Stimulated activated naive CD8-positive, alpha-beta T cell treated with anti-CD3 and anti-CD28 coated beads, Interleukin-15, amount 100 ng/mL, for 72 hours (primary cell): ENCODE results near the gene MRPL23.
A peak's percentile ranks its signal among the peaks of the same experiment; 100 is the strongest.

Source experiments
- ATAC-seq: fragments of 150-1000 bp; cut with Tn5 transposase; 2 replicates; pipeline ENCODE4 v1.10.0; 2021; ENCODE audit warnings: mild to moderate bottlenecking, moderate library complexity
- DNase-seq, 2 donors: peaks; one replicate each; pipeline ENCODE4 v3.0.0; 2021 to 2022
- H3K27ac Mint-ChIP-seq, 2 donors: one replicate each; pipeline ENCODE4 v1.8.0; 2022; ENCODE audit warnings: mild to moderate bottlenecking in 2 of 2, mixed read lengths in 2 of 2, moderate library complexity in 2 of 2
- H3K27me3 Mint-ChIP-seq: one replicate; pipeline ENCODE4 v1.8.0; 2022; ENCODE audit warnings: mixed read lengths
- H3K4me1 Mint-ChIP-seq: one replicate; pipeline ENCODE4 v1.8.0; 2022; ENCODE audit warnings: mild to moderate bottlenecking, mixed read lengths
- H3K4me3 Mint-ChIP-seq, 2 donors: one replicate each; pipeline ENCODE4 v1.8.0; 2022; ENCODE audit warnings: mild to moderate bottlenecking in 2 of 2, mixed read lengths in 2 of 2, moderate library complexity in 1 of 2
- H3K9me3 Mint-ChIP-seq, 2 donors: one replicate each; pipeline ENCODE4 v1.8.0; 2022; ENCODE audit warnings: mixed read lengths in 2 of 2

Gene MRPL23

GRCh38 chr11:1946812-1947484 is at the start of gene MRPL23:
TSS of gene MRPL23 (plus strand) at chr11:1947332. CDS start at chr11:1947363, 31 bp downstream.
- Mint-ChIP-seq H3K4me3 (no peak within 1 kb of the TSS), H3K9me3 (no peaks in the 10 kb centered on the region), H3K27me3 (no peaks in the 10 kb centered on the region), H3K27ac (no peak within 1 kb of the TSS), H3K4me1 (no peaks in the 10 kb centered on the region)
- ATAC-seq, result peak; percentile 87
- DNase-seq, result peak in 1 of 2 donors; percentile 40

- Mint-ChIP-seq H3K27me3 (peaks cover 22% of the 10 kb centered on the region), H3K27ac (no peak overlapping the region), H3K9me3 (no peaks in the 10 kb centered on the region), H3K4me1 (peaks cover 6% of the 10 kb centered on the region), H3K4me3 (no peak overlapping the region)
- ATAC-seq, result no peak
- DNase-seq, result no peak
These were observed 48.0 kb upstream of the MRPL23 start for GRCh38 chr11:1899090-1899489.

GRCh38 chr11:1899686-1900085 is 47.4 kb upstream of the MRPL23 start:
- no peak overlapping the region for H3K4me3 Mint-ChIP-seq
- H3K27ac Mint-ChIP-seq, result no peak overlapping the region
- no peaks in the 10 kb centered on the region for H3K9me3 Mint-ChIP-seq
- peaks cover 6% of the 10 kb centered on the region for H3K4me1 Mint-ChIP-seq
- no peak for ATAC-seq
- no peak for DNase-seq
- peaks cover 22% of the 10 kb centered on the region for H3K27me3 Mint-ChIP-seq

GRCh38 chr11:1906181-1906580 is 41.0 kb upstream of the MRPL23 start:
- DNase-seq (no peak), ATAC-seq (no peak)
- H3K4me1 Mint-ChIP-seq, result no peaks in the 10 kb centered on the region
- H3K27me3 Mint-ChIP-seq, result peaks cover 6% of the 10 kb centered on the region
- no peaks in the 10 kb centered on the region for H3K9me3 Mint-ChIP-seq
- H3K4me3 Mint-ChIP-seq, result no peak overlapping the region
- no peak overlapping the region for H3K27ac Mint-ChIP-seq

GRCh38 chr11:1906611-1907423 is 40.3 kb upstream of the MRPL23 start:
- DNase-seq (no peak), ATAC-seq (no peak)
- Mint-ChIP-seq H3K27me3 (peaks cover 6% of the 10 kb centered on the region), H3K4me3 (no peak overlapping the region), H3K27ac (no peak overlapping the region), H3K9me3 (no peaks in the 10 kb centered on the region), H3K4me1 (no peaks in the 10 kb centered on the region)

- H3K27ac Mint-ChIP-seq, result no peak overlapping the region
- H3K4me1 Mint-ChIP-seq, result no peaks in the 10 kb centered on the region
- ATAC-seq, result no peak
These were observed 38.5 kb upstream of the MRPL23 start for GRCh38 chr11:1908618-1909017.

GRCh38 chr11:1909524-1909923 is 37.6 kb upstream of the MRPL23 start:
- Mint-ChIP-seq H3K27ac (no peak overlapping the region), H3K9me3 (no peaks in the 10 kb centered on the region), H3K27me3 (peaks cover 6% of the 10 kb centered on the region), H3K4me1 (no peaks in the 10 kb centered on the region), H3K4me3 (no peak overlapping the region)
- DNase-seq, result no peak
- no peak for ATAC-seq

More at GRCh38 chr11:1908618-1909017, 38.5 kb upstream of the MRPL23 start:
- Mint-ChIP-seq H3K9me3 (no peaks in the 10 kb centered on the region), H3K27me3 (peaks cover 6% of the 10 kb centered on the region), H3K4me3 (no peak overlapping the region)
- DNase-seq, result no peak

- Mint-ChIP-seq H3K27ac (no peak overlapping the region), H3K9me3 (peaks cover 6 to 7% of the 10 kb centered on the region in 2 donors), H3K27me3 (no peaks in the 10 kb centered on the region), H3K4me3 (no peak overlapping the region), H3K4me1 (peaks cover 23% of the 10 kb centered on the region)
- DNase-seq (no peak), ATAC-seq (no peak)
These were observed 34.7 kb upstream of the MRPL23 start for GRCh38 chr11:1912289-1912878.

GRCh38 chr11:1913271-1914060 is 33.7 kb upstream of the MRPL23 start:
- H3K4me1 Mint-ChIP-seq, result peaks cover 23% of the 10 kb centered on the region
- H3K27ac Mint-ChIP-seq, result no peak overlapping the region
- no peak overlapping the region for H3K4me3 Mint-ChIP-seq
- no peak for ATAC-seq
- H3K27me3 Mint-ChIP-seq, result no peaks in the 10 kb centered on the region
- H3K9me3 Mint-ChIP-seq, result peaks cover 6 to 7% of the 10 kb centered on the region in 2 donors
- DNase-seq, result no peak

GRCh38 chr11:1915795-1916131 is 31.4 kb upstream of the MRPL23 start:
- no peak for ATAC-seq
- Mint-ChIP-seq H3K9me3 (peaks cover 6 to 7% of the 10 kb centered on the region in 2 donors), H3K27me3 (no peaks in the 10 kb centered on the region), H3K27ac (peak overlapping the region in 1 of 2 donors; percentile 2), H3K4me3 (no peak overlapping the region), H3K4me1 (peaks cover 29% of the 10 kb centered on the region)
- DNase-seq, result no peak

- H3K4me3 Mint-ChIP-seq, result no peak overlapping the region
- DNase-seq (peak in 1 of 2 donors; percentile 33), ATAC-seq (peak; percentile 61)
- no peaks in the 10 kb centered on the region for H3K27me3 Mint-ChIP-seq
- H3K4me1 Mint-ChIP-seq, result peaks cover 29% of the 10 kb centered on the region
- peak overlapping the region in 1 of 2 donors; percentile 51 for H3K27ac Mint-ChIP-seq
- H3K9me3 Mint-ChIP-seq, result peaks cover 6 to 7% of the 10 kb centered on the region in 2 donors
These were observed 30.8 kb upstream of the MRPL23 start for GRCh38 chr11:1916132-1916985.

- Mint-ChIP-seq H3K4me3 (no peak overlapping the region), H3K4me1 (peaks cover 29% of the 10 kb centered on the region), H3K9me3 (peaks cover 6 to 7% of the 10 kb centered on the region in 2 donors), H3K27me3 (no peaks in the 10 kb centered on the region), H3K27ac (peak overlapping the region in 1 of 2 donors; percentile 14)
- peak in 1 of 2 donors; percentile 27 for DNase-seq
- ATAC-seq, result peak; percentile 19
These were observed 30.1 kb upstream of the MRPL23 start for GRCh38 chr11:1916986-1917522.

- peak overlapping the region in 1 of 2 donors; percentile 65 for H3K27ac Mint-ChIP-seq
- peaks cover 36% of the 10 kb centered on the region for H3K4me1 Mint-ChIP-seq
- H3K4me3 Mint-ChIP-seq, result no peak overlapping the region
- H3K9me3 Mint-ChIP-seq, result peaks cover 6 to 7% of the 10 kb centered on the region in 2 donors
- DNase-seq, result no peak
- peak; percentile 46 for ATAC-seq
- no peaks in the 10 kb centered on the region for H3K27me3 Mint-ChIP-seq
These were observed 29.4 kb upstream of the MRPL23 start for GRCh38 chr11:1917523-1918435.
